HL-60 (cell line): ENCODE data around the gene KDM3B.

Experiments used
- DNase-seq, 2 experiments: peaks; one replicate each; pipeline ENCODE4 v3.0.0-alpha.2; 2010 to 2020; ENCODE audit warnings: low read depth in 1 of 2, low spot score in 1 of 2
- H3K27ac ChIP-seq: fragments of 250-450 bp; sonication (Bioruptor Pico); replicated peaks from 2 replicates; pipeline ENCODE4 v1.5.1; 2020; ENCODE audit warnings: mild to moderate bottlenecking, moderate library complexity
- H3K27me3 ChIP-seq: fragments of 250-450 bp; sonication (Bioruptor Pico); 2 replicates; pipeline ENCODE4 v1.5.1; 2021; ENCODE audit warnings: mild to moderate bottlenecking, moderate library complexity; ENCODE audit not compliant: insufficient read depth, poor library complexity, severe bottlenecking
- H3K4me3 ChIP-seq: replicated peaks from 2 replicates; pipeline ENCODE4 v1.5.1; 2011; ENCODE audit warnings: mild to moderate bottlenecking, control low read depth, low read length; ENCODE audit not compliant: insufficient read depth
- GABPA ChIP-seq: IDR thresholded peaks from 2 replicates; pipeline ENCODE4 v1.6.1; 2012; ENCODE audit warnings: low read depth
- POLR2AphosphoS5 ChIP-seq: IDR thresholded peaks from 2 replicates; pipeline ENCODE4 v1.6.1; 2012; ENCODE audit warnings: low read depth
- SPI1 ChIP-seq: IDR thresholded peaks from 2 replicates; pipeline ENCODE4 v1.6.1; 2012; ENCODE audit warnings: low read depth, mild to moderate bottlenecking, borderline replicate concordance
- TF ChIP-seq, protein P1 (sequence below): IDR thresholded peaks from 2 replicates; pipeline ENCODE4 v1.6.1; 2012; ENCODE audit warnings: low read depth; ENCODE audit not compliant: insufficient replicate concordance
- TF ChIP-seq, protein P2 (sequence below): IDR thresholded peaks from one replicate; pipeline ENCODE4 v1.5.1; 2011; ENCODE audit warnings: low read length, control low read depth, inconsistent platforms; ENCODE audit not compliant: insufficient read depth

KDM3B gene

DNA sequence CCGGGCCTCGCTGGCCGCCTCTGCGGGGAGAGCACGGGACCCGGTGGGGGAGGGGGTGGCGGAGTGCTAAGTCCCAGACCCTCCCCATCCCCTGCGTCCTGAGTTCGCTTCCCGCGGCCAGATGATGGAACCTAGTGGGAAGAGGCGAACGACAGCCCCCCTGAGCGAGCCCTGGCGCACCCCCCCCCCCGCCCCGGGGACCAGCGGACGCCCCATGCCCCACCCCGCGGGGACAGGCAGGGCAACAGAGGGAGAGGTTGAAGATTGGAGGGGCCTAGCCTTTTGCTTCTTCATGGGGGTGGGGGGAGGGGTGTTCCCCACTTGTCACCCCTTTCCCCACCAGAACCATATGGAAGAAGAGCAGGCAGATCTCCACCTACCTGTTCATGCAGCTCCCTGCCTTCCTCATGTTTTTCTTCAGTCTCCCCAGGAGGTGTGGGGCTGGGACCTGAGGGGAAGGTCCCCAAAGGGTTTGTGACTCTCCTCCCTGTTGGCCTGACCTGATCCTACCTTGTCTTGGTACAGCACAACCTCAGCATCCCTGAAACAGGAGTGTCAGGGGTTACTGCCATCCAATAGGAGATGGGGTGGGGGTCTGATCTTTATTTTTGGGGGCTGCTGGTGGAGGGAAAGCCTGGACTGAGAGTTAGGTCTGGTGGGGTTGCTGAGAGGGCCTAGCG lies 13.9 kb upstream of the KDM3B start:
- H3K27ac ChIP-seq, result peak overlapping the region; percentile 100
- no peak for DNase-seq
- TF ChIP-seq POLR2AphosphoS5, result no peak
- no peak for TF ChIP-seq GABPA
- TF ChIP-seq SPI1, result no peak
- TF ChIP-seq, protein P1, sequence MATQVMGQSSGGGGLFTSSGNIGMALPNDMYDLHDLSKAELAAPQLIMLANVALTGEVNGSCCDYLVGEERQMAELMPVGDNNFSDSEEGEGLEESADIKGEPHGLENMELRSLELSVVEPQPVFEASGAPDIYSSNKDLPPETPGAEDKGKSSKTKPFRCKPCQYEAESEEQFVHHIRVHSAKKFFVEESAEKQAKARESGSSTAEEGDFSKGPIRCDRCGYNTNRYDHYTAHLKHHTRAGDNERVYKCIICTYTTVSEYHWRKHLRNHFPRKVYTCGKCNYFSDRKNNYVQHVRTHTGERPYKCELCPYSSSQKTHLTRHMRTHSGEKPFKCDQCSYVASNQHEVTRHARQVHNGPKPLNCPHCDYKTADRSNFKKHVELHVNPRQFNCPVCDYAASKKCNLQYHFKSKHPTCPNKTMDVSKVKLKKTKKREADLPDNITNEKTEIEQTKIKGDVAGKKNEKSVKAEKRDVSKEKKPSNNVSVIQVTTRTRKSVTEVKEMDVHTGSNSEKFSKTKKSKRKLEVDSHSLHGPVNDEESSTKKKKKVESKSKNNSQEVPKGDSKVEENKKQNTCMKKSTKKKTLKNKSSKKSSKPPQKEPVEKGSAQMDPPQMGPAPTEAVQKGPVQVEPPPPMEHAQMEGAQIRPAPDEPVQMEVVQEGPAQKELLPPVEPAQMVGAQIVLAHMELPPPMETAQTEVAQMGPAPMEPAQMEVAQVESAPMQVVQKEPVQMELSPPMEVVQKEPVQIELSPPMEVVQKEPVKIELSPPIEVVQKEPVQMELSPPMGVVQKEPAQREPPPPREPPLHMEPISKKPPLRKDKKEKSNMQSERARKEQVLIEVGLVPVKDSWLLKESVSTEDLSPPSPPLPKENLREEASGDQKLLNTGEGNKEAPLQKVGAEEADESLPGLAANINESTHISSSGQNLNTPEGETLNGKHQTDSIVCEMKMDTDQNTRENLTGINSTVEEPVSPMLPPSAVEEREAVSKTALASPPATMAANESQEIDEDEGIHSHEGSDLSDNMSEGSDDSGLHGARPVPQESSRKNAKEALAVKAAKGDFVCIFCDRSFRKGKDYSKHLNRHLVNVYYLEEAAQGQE, result no peak
- TF ChIP-seq, protein P2, sequence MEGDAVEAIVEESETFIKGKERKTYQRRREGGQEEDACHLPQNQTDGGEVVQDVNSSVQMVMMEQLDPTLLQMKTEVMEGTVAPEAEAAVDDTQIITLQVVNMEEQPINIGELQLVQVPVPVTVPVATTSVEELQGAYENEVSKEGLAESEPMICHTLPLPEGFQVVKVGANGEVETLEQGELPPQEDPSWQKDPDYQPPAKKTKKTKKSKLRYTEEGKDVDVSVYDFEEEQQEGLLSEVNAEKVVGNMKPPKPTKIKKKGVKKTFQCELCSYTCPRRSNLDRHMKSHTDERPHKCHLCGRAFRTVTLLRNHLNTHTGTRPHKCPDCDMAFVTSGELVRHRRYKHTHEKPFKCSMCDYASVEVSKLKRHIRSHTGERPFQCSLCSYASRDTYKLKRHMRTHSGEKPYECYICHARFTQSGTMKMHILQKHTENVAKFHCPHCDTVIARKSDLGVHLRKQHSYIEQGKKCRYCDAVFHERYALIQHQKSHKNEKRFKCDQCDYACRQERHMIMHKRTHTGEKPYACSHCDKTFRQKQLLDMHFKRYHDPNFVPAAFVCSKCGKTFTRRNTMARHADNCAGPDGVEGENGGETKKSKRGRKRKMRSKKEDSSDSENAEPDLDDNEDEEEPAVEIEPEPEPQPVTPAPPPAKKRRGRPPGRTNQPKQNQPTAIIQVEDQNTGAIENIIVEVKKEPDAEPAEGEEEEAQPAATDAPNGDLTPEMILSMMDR, result no peak
- H3K27me3 ChIP-seq, result no peaks in the 10 kb centered on the region
- peak overlapping the region; percentile 68 for H3K4me3 ChIP-seq

DNA sequence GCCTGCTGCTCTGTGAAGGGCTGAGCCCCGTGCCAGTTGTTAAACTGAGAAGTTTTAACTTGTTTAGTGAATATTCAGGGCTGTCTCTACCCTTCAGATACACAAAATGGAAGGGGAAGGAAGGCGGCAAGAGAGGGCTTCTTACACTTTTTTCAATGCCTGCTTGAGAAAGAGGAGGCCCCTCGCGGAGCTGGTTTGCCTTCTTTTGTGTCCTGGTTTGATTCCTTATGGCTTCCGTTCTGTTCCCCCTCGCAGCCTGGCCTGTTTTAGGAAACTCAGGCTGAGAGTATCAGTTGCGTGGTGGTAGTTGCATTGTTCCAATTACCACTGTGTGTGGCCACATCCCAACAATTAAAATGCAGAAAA lies 13.4 kb upstream of the KDM3B start:
- DNase-seq, result no peak
- peak overlapping the region; percentile 100 for H3K27ac ChIP-seq
- H3K27me3 ChIP-seq, result no peaks in the 10 kb centered on the region
- peak overlapping the region; percentile 68 for H3K4me3 ChIP-seq
- TF ChIP-seq, protein P2, result no peak
- no peak for TF ChIP-seq POLR2AphosphoS5
- TF ChIP-seq, protein P1, result no peak
- no peak for TF ChIP-seq SPI1
- no peak for TF ChIP-seq GABPA

DNA sequence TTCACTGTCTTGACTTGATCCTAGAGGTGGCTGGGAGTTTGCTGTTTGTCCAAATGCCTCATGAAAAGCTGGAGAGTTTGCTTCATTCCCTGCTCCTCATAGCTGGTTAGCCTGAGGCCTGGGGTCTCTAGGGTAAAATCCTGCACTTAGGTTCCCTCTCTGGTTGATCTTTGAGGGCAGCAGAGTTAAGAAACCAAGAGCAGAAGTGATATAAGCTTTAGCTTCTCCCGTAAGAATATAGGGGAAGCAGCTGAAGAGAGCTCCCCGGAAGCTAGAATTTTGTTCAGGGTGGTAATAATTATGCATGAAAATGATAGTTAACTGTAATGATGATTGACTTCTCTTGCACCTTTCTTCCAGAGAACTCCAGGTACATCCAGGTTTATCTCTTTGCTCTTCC lies 13.0 kb upstream of the KDM3B start:
- peak in 1 of 2 experiments; percentile 41 for DNase-seq
- no peaks in the 10 kb centered on the region for H3K27me3 ChIP-seq
- peak overlapping the region; percentile 68 for H3K4me3 ChIP-seq
- peak overlapping the region; percentile 100 for H3K27ac ChIP-seq
- TF ChIP-seq, protein P1, result no peak
- peak; percentile 35; the same call in 1 of the 2 replicates for TF ChIP-seq SPI1
